HG03280 (cell line): ENCODE data around the gene RBP4.
"Not testable (repeated sequence)": the region's sequence is repeated elsewhere in the genome, so short reads cannot be mapped to it uniquely, and the experiment has no call there.

Source experiments
- ATAC-seq: cut with Tn5 transposase; IDR thresholded peaks from one replicate; pipeline ENCODE4 v1.9.1; 2021; ENCODE audit warnings: mild to moderate bottlenecking, moderate library complexity; ENCODE audit not compliant: unreplicated experiment

RBP4 gene

GRCh38 chr10:93567277-93568104 lies 33.5 kb downstream of the RBP4 start:
- ATAC-seq = no peak

- no peak for ATAC-seq
These were observed 34.4 kb downstream of the RBP4 start, which contains the start of gene FFAR4 for GRCh38 chr10:93566435-93567276. Gene FFAR4, plus strand, starts transcription at chr10:93566665. Its CDS starts 56 bp downstream, at chr10:93566721.

DNA sequence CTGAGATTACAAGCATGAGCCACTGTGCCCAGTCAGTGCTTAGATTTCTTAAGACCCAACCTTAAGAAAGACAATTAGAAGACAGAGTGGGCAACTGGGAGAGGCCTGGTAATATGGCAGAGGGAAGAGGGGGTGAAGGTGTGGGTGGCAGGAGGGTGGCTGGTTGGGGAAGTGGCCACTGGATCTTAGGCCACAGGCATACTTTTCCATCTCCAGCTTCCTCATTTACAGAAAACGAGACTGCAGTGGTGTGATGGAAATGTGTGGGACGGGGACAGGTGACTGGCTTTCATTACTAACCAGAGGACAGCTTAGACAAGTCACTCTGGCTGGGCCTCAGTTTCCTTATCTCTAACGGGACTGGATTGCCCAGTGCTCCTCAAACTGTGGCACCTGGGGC lies 35.6 kb downstream of the RBP4 start:
- no peak for ATAC-seq

DNA sequence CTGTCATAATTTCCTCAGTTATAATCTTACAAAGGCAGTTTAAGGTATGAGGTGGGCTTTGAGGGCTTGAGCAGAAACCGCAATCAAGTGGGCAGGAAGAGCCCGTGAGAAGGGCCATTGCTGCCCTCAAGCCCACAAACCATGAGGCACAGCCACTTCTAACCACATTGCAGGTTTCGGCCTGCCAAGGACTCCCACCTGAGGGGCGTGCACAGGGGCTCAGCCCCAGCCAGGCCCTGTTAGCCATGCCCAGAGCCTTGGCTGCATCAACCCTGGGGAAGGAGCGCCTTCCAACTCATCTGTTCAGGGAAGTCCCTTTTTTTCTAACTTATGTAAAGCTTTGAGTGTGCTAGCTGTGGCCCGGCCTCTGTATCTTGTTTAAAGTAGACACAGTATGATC lies 40.5 kb downstream of the RBP4 start:
- no peak for ATAC-seq

DNA sequence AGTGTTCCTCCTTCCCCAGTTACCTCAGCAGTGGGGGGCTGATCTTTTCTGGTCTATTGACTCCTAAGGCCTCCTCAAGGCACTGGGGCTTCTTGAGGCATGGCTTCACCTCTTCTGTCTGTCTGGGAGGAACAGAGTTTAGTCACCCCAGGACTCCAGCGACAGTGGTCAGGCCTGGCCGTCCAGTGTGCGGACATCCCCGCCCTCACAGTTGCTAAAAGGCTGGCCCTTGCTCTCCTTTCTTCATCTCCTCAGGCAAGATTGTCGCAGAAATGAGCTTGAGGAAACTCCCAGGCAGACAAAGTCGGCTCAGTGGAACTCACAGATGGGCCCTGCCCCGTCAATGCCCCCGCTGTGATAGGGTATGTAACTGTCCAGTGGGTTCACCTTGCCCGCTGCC lies 41.5 kb downstream of the RBP4 start:
- ATAC-seq = no peak

DNA sequence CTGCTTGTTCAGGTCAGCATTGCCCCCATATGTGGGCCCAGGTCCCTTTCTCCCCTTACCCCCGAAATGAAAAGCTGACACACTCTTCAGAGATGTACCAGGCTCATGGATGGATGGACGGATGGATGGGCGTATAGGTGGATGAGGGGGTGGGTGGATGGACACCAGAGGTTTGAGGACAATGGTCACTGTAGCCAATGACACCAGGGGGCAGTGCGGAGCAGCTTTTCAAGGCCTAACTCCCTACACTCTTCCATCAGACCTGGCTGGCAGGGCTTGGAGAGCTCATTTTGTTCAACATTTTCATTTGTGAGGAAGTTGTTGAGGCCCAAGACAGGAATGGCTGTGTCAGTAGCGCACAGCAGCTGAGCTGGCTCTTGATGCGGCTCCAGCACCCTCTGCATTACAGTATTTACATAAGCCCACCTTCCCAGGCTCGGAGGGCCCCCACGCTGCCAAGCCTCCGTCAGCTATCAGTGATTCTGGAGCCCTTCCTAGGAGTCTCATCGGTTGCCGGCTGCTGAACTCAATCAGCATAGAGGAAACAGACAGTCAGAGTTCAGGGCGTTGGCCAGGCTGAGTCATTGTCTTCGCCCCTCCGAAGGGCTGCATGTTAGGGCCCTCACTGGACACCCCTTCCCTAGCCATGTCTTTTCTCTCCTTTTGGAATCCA lies 46.1 kb downstream of the RBP4 start:
- no peak for ATAC-seq

- no peak for ATAC-seq
These were observed 46.7 kb downstream of the RBP4 start for GRCh38 chr10:93554316-93554663.

- ATAC-seq = no peak
These were observed 47.3 kb downstream of the RBP4 start for GRCh38 chr10:93553482-93554315.

GRCh38 chr10:93552780-93553179 lies 48.3 kb downstream of the RBP4 start:
- ATAC-seq = no peak

GRCh38 chr10:93550606-93551005 lies 50.4 kb downstream of the RBP4 start:
- ATAC-seq = no peak

DNA sequence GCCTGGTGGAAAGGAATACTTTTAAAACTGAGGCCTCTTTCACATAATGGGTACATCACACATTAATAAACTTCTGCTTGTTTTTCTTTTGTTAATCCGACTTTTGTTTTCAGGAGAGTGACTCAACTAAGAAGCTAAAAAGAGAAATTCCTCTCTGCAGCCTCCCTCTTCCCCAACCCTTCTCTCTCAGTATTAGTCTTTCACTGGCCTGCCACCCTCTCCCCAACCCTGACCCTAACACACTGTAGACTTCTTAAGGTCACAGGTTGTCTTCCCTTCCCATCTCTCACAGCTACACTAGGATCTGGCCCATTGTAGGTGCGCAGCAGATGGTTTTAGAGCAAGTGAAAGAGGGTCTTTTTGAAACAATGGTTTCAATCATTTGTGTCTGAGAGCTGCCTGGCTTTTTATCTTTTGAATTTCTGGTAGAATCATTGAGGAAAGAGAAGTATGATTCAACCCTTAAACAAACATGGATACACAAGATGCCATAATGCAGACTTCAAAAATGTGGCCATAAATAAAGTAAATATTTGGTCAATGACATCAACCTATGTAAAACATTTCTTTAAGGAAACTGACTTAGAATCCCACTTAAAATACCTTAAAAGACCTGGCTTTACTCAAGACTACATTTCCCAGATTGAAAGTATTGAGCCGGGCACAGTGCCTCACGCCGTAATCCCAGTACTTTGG lies 52.5 kb downstream of the RBP4 start:
- no peak for ATAC-seq

- no peak for ATAC-seq
These were observed 53.5 kb downstream of the RBP4 start for GRCh38 chr10:93547522-93547921.

- ATAC-seq = not testable (repeated sequence)
These were observed 54.0 kb downstream of the RBP4 start for GRCh38 chr10:93546995-93547394.

- no peak for ATAC-seq
These were observed 58.7 kb downstream of the RBP4 start for GRCh38 chr10:93542358-93542791.
